GM21576 (cell line): ENCODE data around the gene PDGFA.

ENCODE experiments used
- ATAC-seq: cut with Tn5 transposase; IDR thresholded peaks from one replicate; pipeline ENCODE4 v1.9.1; 2021; ENCODE audit warnings: mild to moderate bottlenecking, moderate library complexity; ENCODE audit not compliant: unreplicated experiment

Gene PDGFA

GRCh38 chr7:462173-463103 lies 57.2 kb downstream of the PDGFA start:
- no peak for ATAC-seq

DNA sequence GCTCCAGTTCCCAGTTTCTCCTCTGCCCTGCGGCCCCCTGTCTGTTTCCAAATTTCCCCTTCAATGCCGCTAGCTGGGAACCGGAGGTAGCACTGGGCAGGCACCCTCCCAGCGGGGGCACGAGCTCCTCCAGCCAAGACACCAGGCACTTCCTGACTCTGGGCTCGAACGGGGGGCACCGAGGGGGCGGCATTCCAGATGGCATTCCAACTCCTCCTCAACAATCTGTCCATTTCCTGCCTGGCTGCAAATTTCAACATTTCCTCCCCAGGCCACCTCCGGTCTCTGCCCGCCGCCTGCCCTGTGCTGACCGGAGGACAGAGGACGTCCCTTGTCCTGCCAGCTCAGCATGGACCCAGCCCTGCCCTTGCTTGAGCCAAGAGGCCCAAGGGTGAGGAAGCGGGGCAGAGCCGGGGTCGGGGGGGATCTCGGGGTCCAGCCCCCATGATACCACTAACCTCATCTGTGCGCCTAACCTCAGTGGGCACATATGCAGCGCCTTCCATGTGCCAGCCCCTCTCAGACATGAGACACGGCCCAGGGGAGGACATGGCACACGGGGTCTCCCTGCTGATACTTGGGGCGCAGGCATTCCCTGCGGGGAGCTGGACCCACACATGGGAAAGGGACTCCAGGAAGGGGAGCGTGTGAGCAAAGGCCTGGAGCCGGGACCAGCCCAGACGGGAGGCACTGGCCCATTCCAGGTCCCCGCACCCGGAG lies 58.0 kb downstream of the PDGFA start:
- no peak for ATAC-seq

DNA sequence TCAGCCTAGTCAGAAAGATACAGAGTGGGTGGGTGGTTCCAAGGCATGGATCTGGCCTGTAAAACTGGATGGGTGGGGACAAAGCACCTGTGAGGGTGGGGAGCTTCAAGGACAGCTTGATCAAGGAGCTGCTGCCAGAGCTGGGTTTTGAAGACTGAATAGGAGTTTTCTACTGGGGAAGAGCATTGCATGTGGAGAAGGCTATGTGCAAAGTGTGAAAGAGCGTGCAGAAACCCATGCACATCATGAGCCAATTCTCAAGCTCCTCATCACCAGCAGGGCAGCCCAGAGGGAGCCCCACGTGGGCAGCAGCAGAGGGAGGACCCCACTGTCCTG lies 58.6 kb downstream of the PDGFA start:
- no peak for ATAC-seq

GRCh38 chr7:460374-461116 lies 59.1 kb downstream of the PDGFA start:
- ATAC-seq: no peak

GRCh38 chr7:459584-460373 lies 59.9 kb downstream of the PDGFA start:
- ATAC-seq: no peak

DNA sequence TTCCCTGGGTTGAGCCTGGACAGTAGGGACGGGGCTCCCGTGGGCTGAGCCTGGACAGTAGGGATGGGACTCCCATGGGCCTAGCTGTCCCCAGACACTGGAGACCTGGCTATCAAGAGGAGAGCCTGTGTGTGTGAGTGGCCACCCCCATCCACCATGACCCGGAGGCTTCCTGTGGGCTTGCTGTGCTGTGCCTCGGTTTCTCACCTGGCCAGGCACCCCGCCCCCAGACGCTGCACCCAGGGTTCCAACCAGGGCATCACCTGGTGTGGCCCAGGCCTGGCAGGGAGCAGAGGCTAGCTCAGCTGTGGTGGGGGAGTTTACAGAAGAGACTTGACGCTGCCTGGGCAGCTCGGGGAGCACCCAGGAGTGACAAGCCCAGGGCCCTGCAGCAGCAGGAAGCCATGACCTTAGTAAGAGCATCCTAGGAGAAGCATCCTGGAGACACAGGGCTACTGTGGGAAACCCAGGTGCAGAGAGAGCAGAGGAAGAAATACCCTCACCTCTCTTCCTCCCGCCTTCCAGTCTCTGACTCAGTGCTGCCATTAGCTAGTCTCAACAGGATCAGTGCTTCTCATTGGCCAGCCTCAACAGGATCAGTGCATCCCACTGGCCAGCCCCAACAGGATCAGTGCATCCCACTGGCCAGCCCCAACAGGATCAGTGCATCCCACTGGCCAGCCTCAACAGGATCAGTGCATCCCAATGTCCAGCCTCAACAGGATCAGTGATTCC lies 61.0 kb downstream of the PDGFA start:
- no peak for ATAC-seq

DNA sequence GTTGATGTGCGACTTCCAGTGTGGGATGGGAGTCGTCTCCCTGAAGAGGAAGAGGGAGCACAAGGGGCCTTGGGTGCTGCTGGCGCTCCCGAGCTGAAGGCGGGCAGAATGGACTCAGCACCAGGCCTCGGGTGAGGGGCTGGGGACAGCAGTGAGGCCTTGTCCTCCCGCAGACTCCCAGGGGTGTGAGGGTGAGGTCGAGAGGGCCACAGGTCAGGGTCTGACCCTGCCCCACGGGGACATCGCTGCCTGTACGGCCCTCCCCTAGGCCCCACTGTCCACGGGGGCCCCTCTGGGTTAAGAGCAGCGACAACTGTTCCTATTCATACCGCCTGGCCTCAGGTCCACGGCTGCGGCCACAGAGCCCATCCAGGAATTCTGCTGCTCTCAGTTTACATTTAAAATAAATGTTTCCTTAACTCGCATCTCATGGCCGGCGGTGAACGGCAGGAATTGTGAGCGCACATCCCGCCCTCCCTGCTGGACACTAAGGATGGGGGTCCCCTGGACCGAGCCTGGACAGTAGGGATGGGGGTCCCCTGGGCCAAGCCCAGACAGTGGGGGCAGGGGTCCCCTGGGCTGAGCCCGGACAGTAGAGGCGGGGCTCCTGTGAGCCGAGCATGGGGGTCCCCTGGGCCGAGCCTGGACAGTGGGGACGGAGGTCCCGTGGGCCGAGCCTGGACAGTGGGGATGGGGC lies 61.7 kb downstream of the PDGFA start:
- no peak for ATAC-seq

DNA sequence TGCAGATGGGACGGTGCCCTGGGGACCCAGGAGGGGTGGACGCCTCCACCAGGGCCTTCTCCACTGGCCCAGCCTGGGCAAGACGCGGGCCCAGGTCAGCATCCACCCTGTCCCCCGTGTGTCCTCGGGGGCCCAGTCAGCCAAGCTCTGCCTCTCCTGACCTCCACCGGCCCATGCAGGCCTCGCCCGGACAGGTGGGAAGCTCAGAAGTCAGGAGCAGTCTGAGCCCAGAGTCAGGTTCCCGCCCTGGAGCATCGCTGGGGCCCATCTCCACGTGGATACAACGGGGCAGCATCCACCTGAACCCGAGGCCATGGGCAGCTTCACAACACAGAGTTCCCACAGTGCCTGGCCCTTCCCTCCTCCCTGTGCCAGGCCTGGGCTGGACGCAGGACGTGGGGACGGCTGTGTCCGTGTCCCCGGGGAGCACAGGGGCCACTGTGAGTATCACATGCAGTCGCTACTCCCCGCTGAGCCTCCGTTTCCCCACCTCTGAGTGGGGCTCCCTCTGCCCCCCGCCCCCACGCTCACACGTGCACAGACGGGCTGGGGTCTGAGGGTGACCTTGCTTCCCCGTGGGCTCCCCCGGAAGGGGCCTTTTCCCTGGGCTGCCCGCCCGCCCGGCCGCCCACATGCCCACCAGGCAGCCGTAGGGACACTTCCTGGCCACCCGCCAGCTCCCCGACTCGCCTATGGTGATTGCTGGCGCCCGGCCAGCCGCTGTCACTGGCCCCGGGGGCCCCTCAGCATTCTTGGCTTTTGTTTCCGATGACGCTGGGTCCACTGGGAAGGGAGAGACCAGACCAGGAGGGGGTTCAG lies 64.3 kb downstream of the PDGFA start:
- no peak for ATAC-seq

DNA sequence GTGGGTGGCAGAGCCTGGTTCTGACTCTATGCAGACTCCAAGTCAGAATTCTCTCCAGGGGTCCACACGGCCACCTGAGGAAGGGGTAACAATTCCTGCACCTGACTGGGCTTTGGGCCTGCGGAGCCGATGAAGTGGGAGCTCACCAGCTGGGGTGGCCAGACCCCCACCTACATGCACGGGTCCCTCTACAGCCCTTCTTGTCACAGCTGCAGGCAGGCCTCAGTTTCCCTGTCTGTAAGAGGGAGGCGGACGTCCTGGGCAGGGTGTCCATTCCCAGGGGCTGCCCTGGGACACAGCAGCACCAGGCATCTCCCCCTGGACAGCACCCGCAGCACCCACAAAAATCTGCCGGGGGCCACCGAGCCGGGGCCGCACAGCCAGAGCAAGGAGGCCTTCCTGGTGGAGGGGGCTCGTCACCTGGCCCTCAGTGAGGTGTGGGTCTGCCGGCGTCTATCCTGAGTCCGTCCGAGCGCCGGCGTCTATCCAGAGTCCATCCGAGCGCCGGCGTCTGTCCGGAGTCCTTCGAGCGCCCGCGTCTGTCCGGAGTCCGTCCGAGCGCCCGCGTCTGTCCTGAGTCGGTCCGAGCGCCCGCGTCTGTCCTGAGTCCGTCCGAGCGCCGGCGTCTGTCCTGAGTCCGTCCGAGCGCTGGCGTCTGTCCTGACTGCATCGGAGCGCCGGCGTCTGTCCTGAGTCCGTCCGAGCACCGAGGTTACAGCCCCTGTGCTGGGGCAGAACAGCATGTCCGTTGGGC lies 65.1 kb downstream of the PDGFA start:
- ATAC-seq: no peak

DNA sequence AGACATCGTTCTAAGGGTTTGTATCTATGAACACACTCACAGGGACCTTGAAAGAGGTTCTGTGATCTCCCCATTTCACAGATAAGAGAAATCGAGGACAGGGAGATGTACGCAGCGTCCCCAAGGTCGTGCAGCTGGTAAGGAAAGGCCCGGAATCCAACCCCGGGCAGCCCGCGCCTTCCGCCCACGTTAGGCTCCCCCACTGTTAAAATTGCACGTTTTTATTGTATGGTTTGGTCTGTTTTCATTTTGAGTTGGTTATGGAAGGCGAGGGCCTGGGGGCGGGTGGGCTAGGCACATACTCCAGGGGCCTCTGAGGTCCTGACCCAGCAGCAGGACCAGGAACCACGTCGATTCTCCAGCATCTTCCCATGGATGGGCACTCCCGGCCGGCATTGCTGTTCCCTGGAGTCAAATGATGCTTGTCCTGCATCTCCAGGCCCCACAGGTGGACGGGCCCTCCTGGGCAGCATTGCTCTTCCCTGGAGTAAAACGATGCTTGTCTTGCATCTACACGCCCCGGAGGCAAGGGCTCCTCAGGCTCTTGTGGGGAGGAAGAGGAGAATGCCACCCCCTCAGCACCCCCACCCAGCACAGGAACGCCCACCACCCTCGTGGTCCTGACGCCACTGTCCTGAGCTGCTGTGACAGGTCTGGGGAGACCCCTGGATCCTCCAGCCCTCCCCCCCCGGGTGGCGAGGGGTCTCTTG lies 65.9 kb downstream of the PDGFA start:
- no peak for ATAC-seq

GRCh38 chr7:452791-453455 lies 66.7 kb downstream of the PDGFA start:
- no peak for ATAC-seq

DNA sequence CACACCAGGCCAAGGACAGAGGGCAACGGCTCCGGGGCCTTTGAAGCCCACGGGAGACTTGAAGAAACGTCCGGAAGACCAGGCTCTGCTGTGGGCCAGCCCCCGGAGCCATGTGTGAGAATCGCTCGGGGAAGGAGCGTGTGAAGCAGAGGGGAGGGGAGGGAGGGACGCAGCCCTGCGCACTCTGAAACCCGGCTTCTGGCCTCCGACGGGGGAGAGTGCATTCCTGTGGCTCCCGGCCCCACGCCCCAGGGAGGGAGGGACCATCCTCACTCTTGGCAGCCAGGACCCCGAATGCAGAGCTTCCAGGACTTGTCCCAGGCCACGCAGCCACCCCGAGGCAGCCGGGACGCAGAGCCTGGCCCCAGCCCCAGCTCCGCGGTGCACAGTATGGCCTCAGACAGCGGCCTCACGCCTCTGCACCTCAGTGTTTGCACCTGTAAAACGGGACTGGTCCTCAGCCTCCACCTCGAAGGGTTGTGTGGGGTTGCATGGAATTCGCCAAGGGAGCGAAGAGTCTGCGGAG lies 67.4 kb downstream of the PDGFA start:
- no peak for ATAC-seq

GRCh38 chr7:451255-452225 lies 68.1 kb downstream of the PDGFA start:
- ATAC-seq: no peak

- ATAC-seq: no peak
Measured at GRCh38 chr7:450741-451140, 68.9 kb downstream of the PDGFA start.

DNA sequence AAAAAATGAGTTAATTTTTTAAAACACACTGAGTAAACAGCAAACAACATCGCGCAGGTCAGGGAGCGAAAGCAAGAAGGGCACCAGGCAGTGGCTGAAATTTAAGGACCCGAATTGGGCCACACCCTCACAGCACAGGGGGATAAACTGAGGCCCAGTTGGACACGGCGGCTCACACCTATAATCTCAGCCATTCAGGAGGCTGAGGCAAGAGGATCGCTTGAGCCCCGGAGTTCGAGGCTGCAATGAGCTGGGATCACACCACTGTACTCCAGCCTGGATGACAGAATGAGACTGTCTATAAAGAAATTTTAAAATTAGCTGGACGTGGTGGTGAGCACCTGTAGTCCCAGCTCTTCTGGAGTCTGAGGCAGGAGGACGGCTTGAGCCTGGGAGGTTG lies 69.6 kb downstream of the PDGFA start:
- no peak for ATAC-seq
